HCT116 (cell line): ENCODE data around the gene ETF1.

ENCODE experiments used
- ATF3 ChIP-seq: IDR thresholded peaks from 2 replicates; pipeline ENCODE4 v1.6.1; 2012
- CTCF ChIP-seq, 3 experiments: fragments of 200-600 bp in 1 of 3; sonication (generic) in 1 of 3; IDR thresholded peaks in 2 of 3; conservative IDR thresholded peaks in 1 of 3; 2 replicates each; pipeline ENCODE4 v1.5.1; 2012 to 2017; ENCODE audit warnings: low read depth in 2 of 3, low read length in 2 of 3, antibody characterized with exemption in 1 of 3, borderline replicate concordance in 1 of 3, control low read depth in 1 of 3, mild to moderate bottlenecking in 1 of 3, mixed read lengths in 1 of 3, mixed run types in 1 of 3, moderate library complexity in 1 of 3; ENCODE audit not compliant: insufficient read depth in 1 of 3
- ELF1 ChIP-seq: IDR thresholded peaks from 2 replicates; pipeline ENCODE4 v1.6.1; 2012; ENCODE audit warnings: low read depth, borderline replicate concordance
- EZH2 ChIP-seq: fragments of 200-600 bp; sonication (generic); IDR thresholded peaks from 2 replicates; pipeline ENCODE4 v1.6.1; 2017; ENCODE audit warnings: antibody characterized with exemption, mixed run types
- JUND ChIP-seq: IDR thresholded peaks from 2 replicates; pipeline ENCODE4 v1.6.1; 2012
- MAX ChIP-seq: IDR thresholded peaks from 2 replicates; pipeline ENCODE4 v1.6.1; 2012
- POLR2A ChIP-seq: IDR thresholded peaks from 2 replicates; pipeline ENCODE4 v1.7.0; 2011; ENCODE audit warnings: borderline replicate concordance; ENCODE audit not compliant: insufficient read depth, insufficient read length; ENCODE audit errors: extremely low read depth
- POLR2AphosphoS5 ChIP-seq: IDR thresholded peaks from 2 replicates; pipeline ENCODE4 v1.6.1; 2011; ENCODE audit warnings: mild to moderate bottlenecking, low read depth, low read length, moderate library complexity
- SIN3A ChIP-seq: IDR thresholded peaks from 2 replicates; pipeline ENCODE4 v1.6.1; 2012; ENCODE audit warnings: low read depth
- SP1 ChIP-seq: IDR thresholded peaks from 2 replicates; pipeline ENCODE4 v1.6.1; 2012; ENCODE audit warnings: low read depth
- ZNF274 ChIP-seq: fragments of 200-500 bp; sonication (Bioruptor generic); IDR thresholded peaks from 2 replicates; pipeline ENCODE4 v1.6.1; 2014; ENCODE audit warnings: mild to moderate bottlenecking, low read depth, low read length, inconsistent platforms

GRCh38 chr5:138583984-138584637 is 41.1 kb upstream of the ETF1 start:
- no peak for TF ChIP-seq SIN3A
- TF ChIP-seq CTCF (IDR thresholded peaks at IDR 0.05 in 2 of 3, conservative IDR thresholded peaks at IDR 0.05 in 1 of 3; ENCODE audit: borderline replicate concordance in 1 of 3, insufficient read depth in 1 of 3, low read depth in 2 of 3, low read length in 2 of 3): no peak
- no peak for TF ChIP-seq SP1
- TF ChIP-seq JUND: no peak
- TF ChIP-seq POLR2AphosphoS5: no peak
- TF ChIP-seq POLR2A: no peak
- TF ChIP-seq EZH2: no peak
- TF ChIP-seq MAX: no peak
- TF ChIP-seq ELF1: no peak
- TF ChIP-seq ATF3: no peak
- no peak for TF ChIP-seq ZNF274
